Mammary epithelial cell (primary cell): Measurements from ENCODE around the gene MAMDC4.

ENCODE experiments used
- EZH2 ChIP-seq: IDR thresholded peaks from 2 replicates; pipeline ENCODE4 v1.6.1; 2012; ENCODE audit warnings: low read length, inconsistent platforms, borderline replicate concordance
- TF ChIP-seq, protein P1 (sequence below), 2 donors: IDR thresholded peaks in 1 of 2; conservative IDR thresholded peaks in 1 of 2; 2 replicates each; pipeline ENCODE4 v1.5.1; 2011 to 2012; ENCODE audit warnings: inconsistent platforms in 2 of 2, low read length in 2 of 2, mild to moderate bottlenecking in 2 of 2, control low read depth in 1 of 2, low read depth in 1 of 2; ENCODE audit not compliant: insufficient read depth in 1 of 2; ENCODE audit errors: extremely low read depth in 1 of 2

DNA sequence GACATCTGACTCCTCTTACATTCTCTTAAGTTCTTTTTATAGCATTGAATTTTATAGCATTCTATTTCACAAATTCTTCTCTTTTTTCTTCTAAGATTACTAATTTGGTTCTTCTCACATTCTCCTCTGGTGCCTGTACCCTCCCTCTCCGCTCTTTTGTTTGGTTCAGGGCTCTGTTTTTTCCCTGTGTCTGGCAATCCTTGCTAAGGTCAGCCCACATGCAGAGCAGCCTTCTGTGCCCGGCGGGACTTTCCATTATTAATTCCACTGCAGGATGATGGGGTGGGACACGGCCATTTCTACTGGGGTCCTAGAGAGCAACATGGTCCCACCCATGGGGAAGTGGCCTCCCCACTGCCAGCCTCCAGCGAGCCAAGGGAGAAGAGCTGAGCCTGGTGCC, 24.3 kb downstream of the MAMDC4 start:
- TF ChIP-seq EZH2 = no peak
- TF ChIP-seq, protein P1, sequence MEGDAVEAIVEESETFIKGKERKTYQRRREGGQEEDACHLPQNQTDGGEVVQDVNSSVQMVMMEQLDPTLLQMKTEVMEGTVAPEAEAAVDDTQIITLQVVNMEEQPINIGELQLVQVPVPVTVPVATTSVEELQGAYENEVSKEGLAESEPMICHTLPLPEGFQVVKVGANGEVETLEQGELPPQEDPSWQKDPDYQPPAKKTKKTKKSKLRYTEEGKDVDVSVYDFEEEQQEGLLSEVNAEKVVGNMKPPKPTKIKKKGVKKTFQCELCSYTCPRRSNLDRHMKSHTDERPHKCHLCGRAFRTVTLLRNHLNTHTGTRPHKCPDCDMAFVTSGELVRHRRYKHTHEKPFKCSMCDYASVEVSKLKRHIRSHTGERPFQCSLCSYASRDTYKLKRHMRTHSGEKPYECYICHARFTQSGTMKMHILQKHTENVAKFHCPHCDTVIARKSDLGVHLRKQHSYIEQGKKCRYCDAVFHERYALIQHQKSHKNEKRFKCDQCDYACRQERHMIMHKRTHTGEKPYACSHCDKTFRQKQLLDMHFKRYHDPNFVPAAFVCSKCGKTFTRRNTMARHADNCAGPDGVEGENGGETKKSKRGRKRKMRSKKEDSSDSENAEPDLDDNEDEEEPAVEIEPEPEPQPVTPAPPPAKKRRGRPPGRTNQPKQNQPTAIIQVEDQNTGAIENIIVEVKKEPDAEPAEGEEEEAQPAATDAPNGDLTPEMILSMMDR (conservative IDR thresholded peaks at IDR 0.05 in 1 of 2, IDR thresholded peaks at IDR 0.05 in 1 of 2; ENCODE audit: extremely low read depth in 1 of 2, insufficient read depth in 1 of 2, low read depth in 1 of 2, low read length in 2 of 2) = no peak
